ENCODE data around the gene SLC25A26. TPM values are rescaled to one million over a fixed set of nuclear protein-coding genes. Genes with fewer than 3 reads are reported as not detected.

Gene SLC25A26
- total and polyA plus RNA-seq, 2 of the 13 experiments (the other 11 are each of a cell fraction or from before 2014, with no cell fraction given): 23.1 to 32.7 TPM

GRCh38 chr3:66407611-66408218 is 186.9 kb downstream of the SLC25A26 start (continued):
- TF ChIP-seq ZNF574 (CRISPR knock-in tag; IDR thresholded peaks at IDR 0.05) (no peak), ZNF30 (CRISPR knock-in tag; IDR thresholded peaks at IDR 0.05) (no peak), RBAK (CRISPR knock-in tag; IDR thresholded peaks at IDR 0.05) (no peak), THRA (CRISPR knock-in tag; IDR thresholded peaks at IDR 0.05; ENCODE audit: borderline replicate concordance) (0 out of 2 replicates have a peak, but pooled peaks have one; percentile 38), SNAPC2 (CRISPR knock-in tag; IDR thresholded peaks at IDR 0.05) (no peak), SMAD9 (CRISPR knock-in tag; IDR thresholded peaks at IDR 0.05) (no peak), PAXIP1 (CRISPR knock-in tag; conservative IDR thresholded peaks at IDR 0.05) (0 out of 2 replicates have a peak, but pooled peaks have one; percentile 12), SRF (IDR thresholded peaks at IDR 0.05; ENCODE audit: low read depth, low read length) (no peak), MAFG (CRISPR knock-in tag; IDR thresholded peaks at IDR 0.05) (no peak), ZSCAN30 (CRISPR knock-in tag; IDR thresholded peaks at IDR 0.05) (no peak), ZNF263 (CRISPR knock-in tag; IDR thresholded peaks at IDR 0.05) (0 out of 2 replicates have a peak, but pooled peaks have one; percentile 33), ZNF569 (CRISPR knock-in tag; IDR thresholded peaks at IDR 0.05; ENCODE audit: borderline replicate concordance) (no peak), HES4 (CRISPR knock-in tag; IDR thresholded peaks at IDR 0.05; ENCODE audit: borderline replicate concordance) (no peak), IRX3 (CRISPR knock-in tag; IDR thresholded peaks at IDR 0.05; ENCODE audit: borderline replicate concordance, low read depth) (no peak), YEATS2 (CRISPR knock-in tag; IDR thresholded peaks at IDR 0.05; ENCODE audit: borderline replicate concordance) (no peak), RBM22 (optimal IDR thresholded peaks at IDR 0.05; ENCODE audit: low read length) (peak; percentile 16), GABPA (IDR thresholded peaks at IDR 0.05; ENCODE audit: low read depth, low read length) (no peak), GABPA (CRISPR knock-in tag; IDR thresholded peaks at IDR 0.05; ENCODE audit: low read depth) (no peak), SP1 (IDR thresholded peaks at IDR 0.05) (no peak), SP1 (CRISPR knock-in tag; IDR thresholded peaks at IDR 0.05) (no peak)
- TF ChIP-seq, protein P1, sequence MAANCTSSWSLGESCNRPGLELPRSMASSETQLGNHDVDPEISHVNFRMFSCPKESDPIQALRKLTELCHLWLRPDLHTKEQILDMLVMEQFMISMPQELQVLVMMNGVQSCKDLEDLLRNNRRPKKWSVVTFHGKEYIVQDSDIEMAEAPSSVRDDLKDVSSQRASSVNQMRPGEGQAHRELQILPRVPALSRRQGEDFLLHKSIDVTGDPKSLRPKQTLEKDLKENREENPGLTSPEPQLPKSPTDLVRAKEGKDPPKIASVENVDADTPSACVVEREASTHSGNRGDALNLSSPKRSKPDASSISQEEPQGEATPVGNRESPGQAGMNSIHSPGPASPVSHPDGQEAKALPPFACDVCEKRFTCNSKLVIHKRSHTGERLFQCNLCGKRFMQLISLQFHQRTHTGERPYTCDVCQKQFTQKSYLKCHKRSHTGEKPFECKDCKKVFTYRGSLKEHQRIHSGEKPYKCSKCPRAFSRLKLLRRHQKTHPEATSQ (CRISPR knock-in tag; IDR thresholded peaks at IDR 0.05; ENCODE audit: borderline replicate concordance): no peak
